H1 (cell line): ENCODE measurements around the gene ZDHHC5. TPM values are rescaled to one million over a fixed set of nuclear protein-coding genes. Genes with fewer than 3 reads are reported as not detected.
A peak's percentile ranks its signal among the peaks of the same experiment; 100 is the strongest.

ENCODE experiments used
- CTCF ChIP-seq, 3 experiments: IDR thresholded peaks; 1 replicate in 2 of 3; 2 replicates in 1 of 3; pipeline versions ENCODE4 v1.5.1 to v1.6.1; 2011; ENCODE audit warnings: low read length in 3 of 3, mild to moderate bottlenecking in 3 of 3, inconsistent platforms in 2 of 3, low read depth in 1 of 3, moderate library complexity in 1 of 3; ENCODE audit not compliant: insufficient read depth in 1 of 3; ENCODE audit errors: control extremely low read depth in 1 of 3
- EP300 ChIP-seq, 2 experiments: IDR thresholded peaks; 1 replicate in 1 of 2; 2 replicates in 1 of 2; pipeline ENCODE4 v1.6.1; 2011 to 2012; ENCODE audit warnings: low read depth in 2 of 2, low read length in 2 of 2, mild to moderate bottlenecking in 2 of 2, borderline replicate concordance in 1 of 2, inconsistent platforms in 1 of 2, moderate library complexity in 1 of 2
- KDM5A ChIP-seq: fragments of 200-600 bp; IDR thresholded peaks from 2 replicates; pipeline ENCODE4 v1.7.1; 2012; ENCODE audit warnings: mild to moderate bottlenecking, low read length, inconsistent platforms, mixed read lengths
- MAFK ChIP-seq: IDR thresholded peaks from 2 replicates; pipeline ENCODE4 v1.6.1; 2012; ENCODE audit warnings: low read depth, mild to moderate bottlenecking, improper control_type of control experiment, low read length
- SIN3A ChIP-seq, 2 experiments: IDR thresholded peaks in 1 of 2; conservative IDR thresholded peaks in 1 of 2; 2 replicates each; pipeline ENCODE4 v1.6.1; 2011 to 2012; ENCODE audit warnings: low read length in 2 of 2, improper control_type of control experiment in 1 of 2, low read depth in 1 of 2, mild to moderate bottlenecking in 1 of 2
- TCF12 ChIP-seq: IDR thresholded peaks from 2 replicates; pipeline ENCODE4 v1.6.1; 2011; ENCODE audit warnings: low read depth, mild to moderate bottlenecking, low read length
- YY1 ChIP-seq: IDR thresholded peaks from 2 replicates; pipeline ENCODE4 v1.6.1; 2011; ENCODE audit warnings: low read depth, mild to moderate bottlenecking, low read length
- polyA plus RNA-seq, 7 experiments: library from polyadenylated mRNA; depleted of rRNA in 3 of 7; stranded (reverse) in 5 of 7; unstranded in 2 of 7; fragments of >200 nt in 5 of 7; fragments of 200-250 nt in 2 of 7; gene quantifications; 1 replicate in 5 of 7; 2 replicates in 1 of 7; 4 replicates in 1 of 7; pipeline versions ENCODE4 v1.2.1 to v1.2.3, GENCODE V29; 2011 to 2013; ENCODE audit warnings: missing spikeins in 2 of 7, mixed read lengths in 2 of 7
- total RNA-seq: library from RNA; stranded (reverse); fragmentation: NEBNext Ultra II Directional; extraction: Animal tissue kit (Norgen Biotek cat#: 25700); gene quantifications from 2 replicates; pipeline ENCODE4 v1.2.1, GENCODE V29; 2021

Gene ZDHHC5
- total and polyA plus RNA-seq, 2 of the 8 experiments (the other 6 are each of a cell fraction or from before 2014, with no cell fraction given), result 40.0 to 56.3 TPM

GRCh38 chr11:57641011-57641807 lies 26.7 kb upstream of the ZDHHC5 start (continued):
- TF ChIP-seq CTCF (IDR thresholded peaks at IDR 0.05; ENCODE audit: control extremely low read depth in 1 of 3, insufficient read depth in 1 of 3, low read depth in 1 of 3, low read length in 3 of 3) (peak; percentile 42 to 63 (median 57)), SIN3A (conservative IDR thresholded peaks at IDR 0.05 in 1 of 2, IDR thresholded peaks at IDR 0.05 in 1 of 2; ENCODE audit: low read depth in 1 of 2, low read length in 2 of 2) (peak in 1 of 2 experiments; percentile 29; a peak in 1 of 4 replicates), EP300 (IDR thresholded peaks at IDR 0.05; ENCODE audit: borderline replicate concordance in 1 of 2, low read depth in 2 of 2, low read length in 2 of 2) (no peak), MAFK (no peak), YY1 (no peak), KDM5A (no peak), TCF12 (no peak)
